Osteoblast (primary cell): Measurements from ENCODE around the gene VAC14. TPM values are rescaled to one million over a fixed set of nuclear protein-coding genes. Genes with fewer than 3 reads are reported as not detected.

Source experiments
- DNase-seq: peaks from one replicate; pipeline ENCODE4 v3.0.0; 2011; ENCODE audit warnings: low spot score, mixed read lengths; ENCODE audit not compliant: insufficient read length; ENCODE audit errors: missing footprints
- H2AFZ ChIP-seq: 2 replicates; pipeline ENCODE4 v1.6.0; 2011; ENCODE audit warnings: mild to moderate bottlenecking, low read length
- H3K27ac ChIP-seq: 2 replicates; pipeline ENCODE4 v1.5.1; 2011; ENCODE audit warnings: mild to moderate bottlenecking, low read depth, low read length, moderate library complexity
- H3K27me3 ChIP-seq: 2 replicates; pipeline ENCODE4 v1.6.0; 2012; ENCODE audit warnings: mild to moderate bottlenecking, control low read depth, inconsistent platforms, low read length, moderate library complexity; ENCODE audit not compliant: insufficient read depth
- H3K36me3 ChIP-seq: 2 replicates; pipeline ENCODE4 v1.5.1; 2011; ENCODE audit warnings: mild to moderate bottlenecking, low read length, control low read depth, moderate library complexity; ENCODE audit not compliant: insufficient read depth
- H3K4me1 ChIP-seq: 2 replicates; pipeline ENCODE4 v1.5.1; 2011; ENCODE audit warnings: mild to moderate bottlenecking, low read length, control low read depth, moderate library complexity; ENCODE audit not compliant: insufficient read depth
- H3K4me2 ChIP-seq: 2 replicates; pipeline ENCODE4 v1.6.0; 2011; ENCODE audit warnings: mild to moderate bottlenecking, low read length; ENCODE audit not compliant: insufficient read depth
- H3K4me3 ChIP-seq: fragments of 200-600 bp; sonication (generic); 3 replicates; pipeline ENCODE4 v1.5.1; 2012; ENCODE audit warnings: mild to moderate bottlenecking, low read length, inconsistent platforms; ENCODE audit not compliant: insufficient read depth
- H3K79me2 ChIP-seq: 2 replicates; pipeline ENCODE4 v1.6.0; 2012; ENCODE audit warnings: mild to moderate bottlenecking, low read length, control low read depth, inconsistent platforms; ENCODE audit not compliant: insufficient read depth
- H3K9me3 ChIP-seq: 2 replicates; pipeline ENCODE4 v1.5.1; 2011; ENCODE audit warnings: low read depth, low read length, control low read depth
- H4K20me1 ChIP-seq: 2 replicates; pipeline ENCODE4 v1.6.0; 2012; ENCODE audit warnings: mild to moderate bottlenecking, low read length, control low read depth; ENCODE audit not compliant: insufficient read depth
- total RNA-seq: library from RNA; depleted of rRNA; stranded (reverse); fragments of >200 nt; gene quantifications from 2 replicates; pipeline ENCODE4 v1.2.3, GENCODE V29; 2012
- TF ChIP-seq, protein P1 (sequence below): IDR thresholded peaks from 2 replicates; pipeline ENCODE4 v1.5.1; 2011; ENCODE audit warnings: mild to moderate bottlenecking, low read depth, low read length, moderate library complexity; ENCODE audit errors: extremely low read depth

The VAC14 gene
- total RNA-seq, 1 donor: 72.7 TPM

GRCh38 chr16:70712942-70713341, 88.0 kb downstream of the VAC14 start:
- Histone ChIP-seq H3K4me3 (no peak overlapping the region), H3K9me3 (no peaks in the 10 kb centered on the region), H3K4me1 (peaks cover 34% of the 10 kb centered on the region), H3K27me3 (no peaks in the 10 kb centered on the region), H3K4me2 (no peak overlapping the region), H2AFZ (no peak overlapping the region), H3K36me3 (no peaks in the 10 kb centered on the region), H3K27ac (peak overlapping the region; percentile 65), H3K79me2 (peaks cover 13% of the 10 kb centered on the region), H4K20me1 (no peaks in the 10 kb centered on the region)
- no peak for DNase-seq
- TF ChIP-seq, protein P1, sequence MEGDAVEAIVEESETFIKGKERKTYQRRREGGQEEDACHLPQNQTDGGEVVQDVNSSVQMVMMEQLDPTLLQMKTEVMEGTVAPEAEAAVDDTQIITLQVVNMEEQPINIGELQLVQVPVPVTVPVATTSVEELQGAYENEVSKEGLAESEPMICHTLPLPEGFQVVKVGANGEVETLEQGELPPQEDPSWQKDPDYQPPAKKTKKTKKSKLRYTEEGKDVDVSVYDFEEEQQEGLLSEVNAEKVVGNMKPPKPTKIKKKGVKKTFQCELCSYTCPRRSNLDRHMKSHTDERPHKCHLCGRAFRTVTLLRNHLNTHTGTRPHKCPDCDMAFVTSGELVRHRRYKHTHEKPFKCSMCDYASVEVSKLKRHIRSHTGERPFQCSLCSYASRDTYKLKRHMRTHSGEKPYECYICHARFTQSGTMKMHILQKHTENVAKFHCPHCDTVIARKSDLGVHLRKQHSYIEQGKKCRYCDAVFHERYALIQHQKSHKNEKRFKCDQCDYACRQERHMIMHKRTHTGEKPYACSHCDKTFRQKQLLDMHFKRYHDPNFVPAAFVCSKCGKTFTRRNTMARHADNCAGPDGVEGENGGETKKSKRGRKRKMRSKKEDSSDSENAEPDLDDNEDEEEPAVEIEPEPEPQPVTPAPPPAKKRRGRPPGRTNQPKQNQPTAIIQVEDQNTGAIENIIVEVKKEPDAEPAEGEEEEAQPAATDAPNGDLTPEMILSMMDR: no peak

DNA sequence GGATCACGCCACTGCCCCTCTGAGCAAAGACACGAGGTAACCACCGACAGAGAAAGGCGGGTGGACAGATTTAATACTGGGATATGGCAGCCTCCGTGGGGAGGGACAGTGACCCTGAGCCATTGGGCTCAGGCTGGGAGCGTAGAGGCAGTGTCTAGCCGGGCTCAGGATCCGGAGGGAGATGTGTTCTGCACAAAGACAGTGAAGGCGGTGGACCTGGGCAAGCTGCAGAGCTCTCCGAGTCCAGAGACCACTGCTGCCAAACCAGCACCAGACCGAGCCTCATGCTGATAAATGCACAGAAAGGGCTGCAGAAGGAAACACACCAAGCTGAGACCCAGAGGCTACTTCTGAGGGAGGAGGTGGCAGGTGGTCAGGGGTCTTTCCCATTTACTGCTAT, 88.6 kb downstream of the VAC14 start:
- Histone ChIP-seq H3K27me3 (no peaks in the 10 kb centered on the region), H3K4me2 (no peak overlapping the region)

GRCh38 chr16:70711211-70712031, 89.5 kb downstream of the VAC14 start:
- H3K27ac ChIP-seq: no peak overlapping the region
- H3K36me3 ChIP-seq: no peaks in the 10 kb centered on the region
- H2AFZ ChIP-seq: no peak overlapping the region
- H3K27me3 ChIP-seq: no peaks in the 10 kb centered on the region
- peaks cover 46% of the 10 kb centered on the region for H3K4me1 ChIP-seq
- H3K79me2 ChIP-seq: peaks cover 8% of the 10 kb centered on the region
- H3K4me2 ChIP-seq: no peak overlapping the region
- TF ChIP-seq, protein P1: no peak
- DNase-seq: no peak
- H3K4me3 ChIP-seq: no peak overlapping the region
- no peaks in the 10 kb centered on the region for H3K9me3 ChIP-seq
- H4K20me1 ChIP-seq: no peaks in the 10 kb centered on the region

More for the DNA sequence above, 88.6 kb downstream of the VAC14 start:
- Histone ChIP-seq H2AFZ (no peak overlapping the region), H3K4me1 (peaks cover 37% of the 10 kb centered on the region), H3K4me3 (no peak overlapping the region), H3K79me2 (peaks cover 13% of the 10 kb centered on the region), H4K20me1 (no peaks in the 10 kb centered on the region), H3K27ac (no peak overlapping the region), H3K9me3 (no peaks in the 10 kb centered on the region), H3K36me3 (no peaks in the 10 kb centered on the region)
- TF ChIP-seq, protein P1: no peak
- no peak for DNase-seq

DNA sequence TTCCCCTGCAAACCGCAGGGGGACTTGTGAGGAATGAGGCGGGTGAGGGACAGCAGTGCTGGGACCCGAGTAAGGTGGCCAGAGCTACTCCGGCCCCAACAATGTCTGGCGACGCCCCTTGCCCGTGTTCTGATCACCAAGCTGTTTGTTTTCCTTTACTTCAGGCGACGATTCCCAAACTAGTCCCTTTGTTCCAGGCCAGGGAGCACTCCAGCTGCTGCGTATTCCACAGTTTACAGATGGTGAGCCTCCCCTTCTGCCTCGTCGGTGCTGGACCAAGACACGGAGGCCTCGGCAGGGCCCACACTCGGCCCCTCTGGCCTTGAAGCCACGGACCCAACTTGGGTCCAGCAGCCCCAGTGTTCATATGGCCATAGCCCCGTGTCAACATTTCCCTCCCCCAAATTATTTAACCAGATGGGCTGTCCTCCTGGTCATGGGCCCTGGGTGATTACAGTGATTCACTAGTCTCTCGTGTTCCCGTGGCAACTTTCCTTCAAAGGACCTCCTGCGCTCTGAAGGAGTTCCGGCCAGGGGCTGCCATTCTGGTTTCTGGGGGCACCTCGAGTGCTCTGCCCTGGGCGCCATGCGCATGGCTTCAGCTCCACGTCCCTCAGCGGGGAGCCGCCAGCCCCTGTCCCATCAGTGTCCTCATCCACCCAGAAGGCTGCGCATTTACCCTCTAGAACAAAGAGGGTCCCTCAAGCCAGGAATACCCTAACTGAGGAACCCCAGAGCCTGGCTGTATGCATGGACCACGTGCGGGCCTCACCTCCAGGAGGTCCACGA, 90.3 kb downstream of the VAC14 start:
- H3K79me2 ChIP-seq: peaks cover 12% of the 10 kb centered on the region
- H3K4me2 ChIP-seq: no peak overlapping the region
- no peak overlapping the region for H3K27ac ChIP-seq
- no peaks in the 10 kb centered on the region for H3K36me3 ChIP-seq
- H3K27me3 ChIP-seq: no peaks in the 10 kb centered on the region
- H3K4me3 ChIP-seq: no peak overlapping the region
- H3K9me3 ChIP-seq: no peaks in the 10 kb centered on the region
- TF ChIP-seq, protein P1: no peak
- no peak for DNase-seq
- peaks cover 46% of the 10 kb centered on the region for H3K4me1 ChIP-seq
- no peaks in the 10 kb centered on the region for H4K20me1 ChIP-seq
- H2AFZ ChIP-seq: no peak overlapping the region
